Activated CD8-positive, alpha-beta T cell treated with anti-CD3 and anti-CD28 coated beads for 36 hours (primary cell): ENCODE results near the gene TMEM91. TPM values are rescaled to one million over a fixed set of nuclear protein-coding genes. Genes with fewer than 3 reads are reported as not detected.

Experiments
- ATAC-seq: fragments of 200-7000 bp; cut with Tn5 transposase; one replicate; pipeline ENCODE4 v1.10.0; 2021; ENCODE audit warnings: mild to moderate bottlenecking, moderate library complexity
- CTCF ChIA-PET: fragments of 350-600 bp; sonication (Branson Sonifier 250); formaldehyde crosslinking; loops from one replicate; lab custom pipeline; 2021; ENCODE audit warnings: antibody characterized with exemption; lab: Charles Lee
- POLR2A ChIA-PET: fragments of 350-600 bp; sonication (Branson Sonifier 250); formaldehyde crosslinking; loops from one replicate; lab custom pipeline; 2021; ENCODE audit warnings: antibody characterized with exemption; lab: Charles Lee
- DNase-seq: peaks from one replicate; pipeline ENCODE4 v3.0.0-alpha.2; 2020
- H3K27ac Mint-ChIP-seq: one replicate; pipeline ENCODE4 v1.8.0; 2021; ENCODE audit warnings: mild to moderate bottlenecking, mixed read lengths
- H3K27me3 Mint-ChIP-seq: one replicate; pipeline ENCODE4 v1.8.0; 2021; ENCODE audit warnings: mixed read lengths
- H3K36me3 Mint-ChIP-seq: one replicate; pipeline ENCODE4 v1.8.0; 2021; ENCODE audit warnings: low read depth, mixed read lengths
- H3K4me1 Mint-ChIP-seq: one replicate; pipeline ENCODE4 v1.8.0; 2021; ENCODE audit warnings: low read depth, mixed read lengths
- H3K4me3 Mint-ChIP-seq: one replicate; pipeline ENCODE4 v1.8.0; 2021; ENCODE audit warnings: mild to moderate bottlenecking, moderate library complexity, mixed read lengths
- H3K9me3 Mint-ChIP-seq: one replicate; pipeline ENCODE4 v1.8.0; 2021; ENCODE audit warnings: mixed read lengths
- CTCF ChIP-seq: fragments of 200-600 bp; IDR thresholded peaks from one replicate; pipeline ENCODE4 v1.8.0; 2022; ENCODE audit warnings: antibody characterized with exemption, mild to moderate bottlenecking
- intact Hi-C: fragments of 100-400 bp; cut with micrococcal nuclease; formaldehyde crosslinking; loops from one replicate; pipeline ENCODE4 v1.10.0; 2022
- total RNA-seq, 2 experiments: library from RNA; stranded (reverse); gene quantifications; one replicate each; pipeline ENCODE4 v1.2.3, GENCODE V29; 2021

TMEM91 gene
- total RNA-seq, result 1 to 10 TPM; 8.9 to 9.1 TPM

- H3K4me1 Mint-ChIP-seq, result peaks cover 22% of the 10 kb centered on the region
- DNase-seq (no peak), ATAC-seq (peak; percentile 28)
- H3K36me3 Mint-ChIP-seq, result peaks cover 2% of the 10 kb centered on the region
- peak within 1 kb of the TSS; percentile 60 for H3K4me3 Mint-ChIP-seq
- H3K27me3 Mint-ChIP-seq, result no peaks in the 10 kb centered on the region
- no peaks in the 10 kb centered on the region for H3K9me3 Mint-ChIP-seq
- H3K27ac Mint-ChIP-seq, result peak within 1 kb of the TSS; percentile 20
- ChIA-PET CTCF (interaction anchor here (1.1 kb wide), 1 partner anchor 13 kb away, joined by 4 read pairs; the partner anchor contains the start of gene B9D2), POLR2A (interaction anchor here (0.7 to 3.2 kb wide), 3 partner anchors 10 to 59 kb away, joined by 3 to 11 read pairs (median 6); partner anchors contain the start of gene TGFB1)
- TF ChIP-seq CTCF, result no peak
- intact Hi-C loops, result no loop called here
These were observed at the start of gene TMEM91 for GRCh38 chr19:41376241-41376997. Gene TMEM91, plus strand, starts transcription at chr19:41376533. Its CDS starts 1,777 bp downstream, at chr19:41378310.

- intact Hi-C loops, result no loop called here
These were observed 49.2 kb upstream of the TMEM91 start for GRCh38 chr19:41327076-41327575.

DNA sequence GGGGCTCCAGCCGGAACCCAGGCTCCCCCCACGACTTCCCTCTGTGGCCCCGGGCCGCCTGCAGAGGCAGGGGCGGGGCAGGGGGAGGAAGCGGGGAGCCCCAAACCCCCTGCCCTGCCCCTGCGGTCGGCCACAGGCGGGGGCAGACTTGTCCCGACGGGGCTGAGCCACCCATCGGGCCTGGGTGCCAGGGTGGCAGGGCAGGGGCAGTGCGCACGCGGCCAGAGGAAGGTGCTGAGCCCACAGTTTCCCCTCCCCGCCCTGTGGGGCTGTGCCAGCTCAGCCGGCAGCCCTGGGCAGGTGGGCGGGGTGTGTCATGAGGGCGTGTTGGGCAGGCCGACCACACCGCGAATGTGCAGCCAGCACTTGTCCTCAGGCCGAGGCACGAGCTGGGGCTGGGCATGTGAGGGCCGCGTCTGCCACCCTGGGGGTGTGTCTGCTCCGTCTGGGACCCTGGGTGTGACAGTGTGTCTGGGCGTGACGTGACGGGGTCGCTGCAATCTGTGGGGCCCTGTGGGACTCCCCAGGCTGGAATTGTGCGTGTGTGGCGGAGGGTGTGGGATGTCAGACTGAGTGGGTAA, 48.7 kb upstream of the TMEM91 start:
- Mint-ChIP-seq H3K27me3 (no peaks in the 10 kb centered on the region), H3K4me1 (peaks cover 68% of the 10 kb centered on the region), H3K27ac (peak overlapping the region; percentile 96), H3K36me3 (peaks cover 52% of the 10 kb centered on the region), H3K9me3 (no peaks in the 10 kb centered on the region), H3K4me3 (peak overlapping the region; percentile 65)
- ChIA-PET CTCF (interaction anchor here (1.0 to 1.7 kb wide), 4 partner anchors 19 to 64 kb away, joined by 3 to 7 read pairs (median 6); partner anchors contain the start of gene HNRNPUL1), POLR2A (interaction anchor here (0.7 to 4.1 kb wide), 10 partner anchors 8 to 64 kb away, joined by 3 to 29 read pairs (median 4); partner anchors contain the start of genes CCDC97 and HNRNPUL1)
- intact Hi-C loops, result no loop called here
- DNase-seq (peak; percentile 94), ATAC-seq (peak; percentile 73)
- no peak for TF ChIP-seq CTCF

More at GRCh38 chr19:41327076-41327575, 49.2 kb upstream of the TMEM91 start:
- peak overlapping the region; percentile 91 for H3K27ac Mint-ChIP-seq
- ATAC-seq, result no peak
- ChIA-PET CTCF (interaction anchor here (1.0 to 1.7 kb wide), 4 partner anchors 18 to 63 kb away, joined by 3 to 7 read pairs (median 6); partner anchors contain the start of gene HNRNPUL1), POLR2A (interaction anchor here (0.6 to 4.1 kb wide), 9 partner anchors 9 to 563 kb away, joined by 3 to 29 read pairs (median 4); partner anchors contain the start of gene CCDC97)
- peak overlapping the region; percentile 66 for H3K4me3 Mint-ChIP-seq
- peaks cover 51% of the 10 kb centered on the region for H3K36me3 Mint-ChIP-seq
- H3K27me3 Mint-ChIP-seq, result no peaks in the 10 kb centered on the region
- peaks cover 67% of the 10 kb centered on the region for H3K4me1 Mint-ChIP-seq
- H3K9me3 Mint-ChIP-seq, result no peaks in the 10 kb centered on the region
- DNase-seq, result peak; percentile 36
- TF ChIP-seq CTCF, result no peak

GRCh38 chr19:41328157-41328841, 48.0 kb upstream of the TMEM91 start:
- POLR2A ChIA-PET, result interaction anchor here (0.9 to 4.1 kb wide), 6 partner anchors 11 to 64 kb away, joined by 3 to 29 read pairs (median 8); partner anchors contain the start of genes CCDC97 and HNRNPUL1
- CTCF ChIA-PET, result interaction anchor here (1.0 to 1.7 kb wide), 3 partner anchors 20 to 66 kb away, joined by 4 to 7 read pairs (median 4); no protein-coding TSS in a partner anchor
- peaks cover 64% of the 10 kb centered on the region for H3K4me1 Mint-ChIP-seq
- peaks cover 49% of the 10 kb centered on the region for H3K36me3 Mint-ChIP-seq
- TF ChIP-seq CTCF, result no peak
- ATAC-seq (peak; percentile 62), DNase-seq (peak; percentile 87)
- H3K27me3 Mint-ChIP-seq, result no peaks in the 10 kb centered on the region
- H3K4me3 Mint-ChIP-seq, result peak overlapping the region; percentile 65
- intact Hi-C loops, result no loop called here
- peak overlapping the region; percentile 96 for H3K27ac Mint-ChIP-seq
- no peaks in the 10 kb centered on the region for H3K9me3 Mint-ChIP-seq
